NT2/D1 (cell line): ENCODE data around the gene PPARA.

Experiments used
- SUZ12 ChIP-seq: IDR thresholded peaks from 2 replicates; pipeline ENCODE4 v1.6.1; 2011; ENCODE audit not compliant: insufficient read length, insufficient read depth; ENCODE audit errors: extremely low read depth
- YY1 ChIP-seq: IDR thresholded peaks from 2 replicates; pipeline ENCODE4 v1.6.1; 2011; ENCODE audit not compliant: insufficient read length, insufficient read depth
- ZNF274 ChIP-seq: IDR thresholded peaks from 2 replicates; pipeline ENCODE4 v1.6.1; 2011; ENCODE audit warnings: mild to moderate bottlenecking, low read depth, low read length

DNA sequence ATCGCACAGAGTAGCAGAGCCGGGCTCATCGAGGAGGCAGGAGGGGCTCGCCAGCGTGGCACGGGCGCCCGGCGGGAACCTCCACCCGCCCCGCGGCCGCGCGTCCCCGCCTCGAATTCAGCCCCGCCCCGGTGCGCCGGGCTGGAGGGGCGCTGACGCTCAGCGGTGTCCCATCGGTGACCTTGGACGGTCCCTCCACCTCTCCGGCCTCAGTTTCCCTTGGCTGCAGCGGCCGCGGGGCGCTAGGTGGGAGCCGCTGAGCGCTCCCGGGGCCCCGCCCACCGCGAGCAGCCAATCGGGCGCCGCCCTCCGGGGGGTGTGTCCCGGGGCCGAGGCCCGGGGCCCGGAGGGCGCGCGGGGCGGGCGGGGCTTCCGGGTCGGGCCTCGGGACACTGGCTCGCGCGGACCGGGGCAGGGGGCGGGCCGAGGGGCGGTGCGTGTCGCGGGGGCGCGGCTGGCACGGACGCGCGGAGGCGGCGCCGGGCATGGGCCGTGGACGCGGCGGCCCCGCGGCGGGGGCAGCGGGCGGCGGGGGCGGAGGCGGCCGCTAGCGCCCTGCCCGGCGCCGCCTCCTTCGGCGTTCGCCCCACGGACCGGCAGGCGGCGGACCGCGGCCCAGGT is at the start of gene PPARA:
- TF ChIP-seq ZNF274 (no peak), YY1 (no peak), SUZ12 (no peak)
